ENCODE results near the gene MYRIP. TPM values are rescaled to one million over a fixed set of nuclear protein-coding genes. Genes with fewer than 3 reads are reported as not detected.
A peak's percentile ranks its signal among the peaks of the same experiment; 100 is the strongest.

MYRIP gene
- total RNA-seq, 2 donors from 2014 or later = 4.2 to 7.1 TPM

DNA sequence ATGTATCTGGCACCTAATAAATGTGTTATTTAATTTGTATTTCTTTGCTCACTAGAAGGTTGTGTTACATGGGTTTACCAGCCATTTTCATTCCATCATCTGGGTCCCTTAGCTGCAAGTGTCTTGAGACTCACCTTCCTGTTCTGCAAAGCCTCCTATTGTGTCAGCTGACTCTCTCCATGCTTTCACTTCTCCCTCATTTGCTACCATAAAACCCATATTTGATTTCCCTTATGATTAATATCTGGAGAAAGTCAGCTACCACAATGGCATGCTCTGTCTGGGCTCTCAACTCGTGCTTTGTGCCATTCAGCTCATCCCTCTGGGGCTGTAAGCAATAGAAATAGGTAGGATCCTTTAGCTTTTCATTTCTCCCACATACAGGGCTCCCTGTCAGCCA is 420.6 kb downstream of the MYRIP start:
- H3K4me1 ChIP-seq = no peaks in the 10 kb centered on the region
- H3K36me3 ChIP-seq = no peaks in the 10 kb centered on the region
- no peaks in the 10 kb centered on the region for H3K9me3 ChIP-seq
- DNase-seq (ENCODE audit: low spot score) = no peak
- no peak overlapping the region for H3K27ac ChIP-seq
- no peak for TF ChIP-seq CTCF (IDR thresholded peaks at IDR 0.05)
- H3K4me3 ChIP-seq = no peak overlapping the region
- H3K27me3 ChIP-seq = no peaks in the 10 kb centered on the region

DNA sequence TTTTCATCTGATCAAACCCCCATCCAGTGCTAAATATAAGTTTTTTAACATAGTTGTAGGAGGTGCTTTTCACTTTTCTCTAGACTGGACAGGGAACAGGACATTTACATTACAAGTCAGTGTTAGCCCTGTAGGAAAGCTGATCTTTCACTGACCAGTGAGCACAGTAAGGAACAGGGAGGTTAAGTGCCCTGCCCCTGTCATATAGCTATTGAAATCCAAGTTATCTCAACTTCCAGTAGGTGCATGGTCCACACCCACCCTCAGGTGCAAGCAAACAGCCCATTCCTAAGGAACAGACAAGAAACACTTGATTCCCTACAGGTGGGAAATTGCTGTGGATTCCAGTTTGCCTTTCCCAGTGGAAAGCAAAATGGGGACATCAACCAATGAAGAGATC is 421.0 kb downstream of the MYRIP start:
- Histone ChIP-seq H3K4me1 (no peaks in the 10 kb centered on the region), H3K27me3 (no peaks in the 10 kb centered on the region), H3K4me3 (no peak overlapping the region), H3K9me3 (no peaks in the 10 kb centered on the region), H3K36me3 (no peaks in the 10 kb centered on the region), H3K27ac (no peak overlapping the region)
- no peak for TF ChIP-seq CTCF (IDR thresholded peaks at IDR 0.05)
- no peak for DNase-seq (ENCODE audit: low spot score)

DNA sequence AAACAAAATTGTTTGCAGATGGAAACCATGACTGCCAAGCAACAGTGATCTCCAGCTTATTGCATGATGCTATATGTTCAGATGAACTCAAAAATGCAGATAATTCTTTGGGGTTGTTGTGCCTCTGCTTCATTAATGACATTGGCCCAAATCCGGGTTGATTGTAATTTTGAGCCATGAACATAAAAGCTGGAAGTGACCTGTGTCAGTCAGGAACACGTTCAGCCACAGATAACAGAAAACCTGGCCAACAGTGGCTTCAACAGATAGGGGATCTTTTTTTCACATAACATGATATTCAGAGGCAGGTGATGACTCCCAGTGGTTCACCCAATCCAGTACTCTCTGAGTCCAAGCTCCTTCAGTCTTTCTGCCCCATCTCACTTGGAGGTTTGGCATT is 423.2 kb downstream of the MYRIP start:
- no peaks in the 10 kb centered on the region for H3K9me3 ChIP-seq
- H3K27me3 ChIP-seq = no peaks in the 10 kb centered on the region
- no peaks in the 10 kb centered on the region for H3K36me3 ChIP-seq
- DNase-seq (ENCODE audit: low spot score) = no peak
- H3K4me3 ChIP-seq = no peak overlapping the region
- no peak for TF ChIP-seq CTCF (IDR thresholded peaks at IDR 0.05)
- H3K27ac ChIP-seq = no peak overlapping the region
- no peaks in the 10 kb centered on the region for H3K4me1 ChIP-seq

DNA sequence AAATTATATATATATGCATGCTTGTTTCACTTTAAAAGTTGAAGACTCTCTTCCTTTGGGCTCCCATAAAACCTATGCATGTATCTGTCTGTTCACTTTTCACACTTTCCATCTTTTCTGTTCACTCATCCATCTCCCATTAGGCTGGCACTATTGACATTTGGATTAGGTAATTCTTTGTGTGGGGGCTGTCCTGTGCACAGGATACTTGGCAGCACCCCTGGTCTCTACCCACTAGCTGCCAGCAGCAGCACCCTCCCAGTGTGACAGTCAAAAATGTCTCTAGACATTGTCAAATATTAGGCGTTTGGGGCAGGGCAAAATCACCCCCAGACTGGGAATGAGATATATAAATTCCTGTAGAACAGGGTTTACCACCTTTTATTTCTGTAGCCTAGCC is 427.8 kb downstream of the MYRIP start:
- Histone ChIP-seq H3K27ac (no peak overlapping the region), H3K4me3 (no peak overlapping the region), H3K9me3 (no peaks in the 10 kb centered on the region), H3K27me3 (no peaks in the 10 kb centered on the region), H3K36me3 (no peaks in the 10 kb centered on the region), H3K4me1 (no peaks in the 10 kb centered on the region)
- no peak for TF ChIP-seq CTCF (IDR thresholded peaks at IDR 0.05)
- DNase-seq (ENCODE audit: low spot score) = no peak

DNA sequence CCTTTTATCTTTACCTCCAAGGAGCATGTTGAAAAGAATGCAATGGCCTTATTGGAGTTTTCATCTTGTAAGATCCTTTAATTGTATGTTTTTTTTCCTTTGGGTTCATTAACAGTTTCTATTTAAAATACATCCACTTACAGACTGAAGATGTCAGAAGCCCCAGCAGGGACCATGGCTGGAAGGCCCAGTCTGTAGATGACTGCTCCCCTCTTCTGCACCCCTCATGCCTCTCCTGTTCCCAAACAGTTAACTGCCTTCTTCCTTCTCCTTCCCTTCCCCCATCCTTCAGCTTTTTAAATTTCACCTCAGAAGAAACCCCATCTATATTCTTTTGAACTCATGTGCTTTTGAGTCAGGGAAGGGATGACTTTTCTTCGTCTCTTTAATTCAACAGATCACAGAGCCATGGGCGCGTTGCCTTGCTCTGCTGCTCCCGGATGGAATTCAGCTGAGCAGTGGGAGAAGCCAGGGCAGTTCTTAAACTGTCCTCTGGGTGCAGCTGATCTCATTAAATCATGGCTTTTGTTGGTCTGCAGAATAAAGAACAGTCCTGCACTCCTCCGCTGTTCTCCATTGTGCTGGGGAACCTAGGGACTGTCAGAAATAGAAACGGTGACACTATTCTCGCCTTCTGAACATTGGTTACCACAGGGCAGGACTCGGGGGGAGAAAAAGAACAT is 428.6 kb downstream of the MYRIP start:
- Histone ChIP-seq H3K27me3 (no peaks in the 10 kb centered on the region), H3K36me3 (no peaks in the 10 kb centered on the region), H3K4me3 (no peak overlapping the region), H3K9me3 (no peaks in the 10 kb centered on the region), H3K4me1 (no peaks in the 10 kb centered on the region), H3K27ac (peak overlapping the region in 1 of 2 donors; percentile 74)
- no peak for DNase-seq (ENCODE audit: low spot score)
- TF ChIP-seq CTCF (IDR thresholded peaks at IDR 0.05) = peak; percentile 18 to 50

GRCh38 chr3:40240921-40241320 is 431.5 kb downstream of the MYRIP start:
- H3K4me1 ChIP-seq = no peaks in the 10 kb centered on the region
- no peak for TF ChIP-seq CTCF (IDR thresholded peaks at IDR 0.05)
- DNase-seq (ENCODE audit: low spot score) = no peak
- no peak overlapping the region for H3K4me3 ChIP-seq
- H3K27me3 ChIP-seq = no peaks in the 10 kb centered on the region
- no peak overlapping the region for H3K27ac ChIP-seq
- no peaks in the 10 kb centered on the region for H3K36me3 ChIP-seq
- H3K9me3 ChIP-seq = no peaks in the 10 kb centered on the region

Data from right atrium auricular region (tissue), 2 donors.